Vagina (tissue), 2 donors: Measurements from ENCODE around the gene CUL4A. TPM values are rescaled to one million over a fixed set of nuclear protein-coding genes. Genes with fewer than 3 reads are reported as not detected.

Source experiments
- DNase-seq, 2 donors: peaks; one replicate each; pipeline ENCODE4 v3.0.0-alpha.2; 2017; ENCODE audit errors: extremely low spot score in 2 of 2
- H3K27ac ChIP-seq: fragments of 200-600 bp; sonication (generic); one replicate; pipeline ENCODE4 v1.5.1; 2019
- H3K27me3 ChIP-seq: fragments of 200-600 bp; sonication (generic); one replicate; pipeline ENCODE4 v1.5.1; 2019
- H3K36me3 ChIP-seq, 2 donors: fragments of 200-600 bp; sonication (generic); one replicate each; pipeline ENCODE4 v1.5.1; 2017 to 2019
- H3K4me1 ChIP-seq: fragments of 200-600 bp; sonication (generic); one replicate; pipeline ENCODE4 v1.5.1; 2019
- H3K4me3 ChIP-seq, 2 donors: fragments of 200-600 bp; sonication (generic); 1 replicate in 1 of 2; 2 replicates in 1 of 2; pipeline ENCODE4 v1.5.1; 2016 to 2019
- H3K9me3 ChIP-seq: fragments of 200-600 bp; sonication (generic); one replicate; pipeline ENCODE4 v1.5.1; 2019
- CTCF ChIP-seq, 3 experiments: fragments of 450-650 bp in 2 of 3; fragments of 200-600 bp in 1 of 3; sonication (generic) in 1 of 3; IDR thresholded peaks; one replicate each; pipeline ENCODE4 v1.5.1; 2017 to 2019; ENCODE audit warnings: antibody characterized with exemption in 3 of 3, mild to moderate bottlenecking in 2 of 3, moderate library complexity in 2 of 3
- POLR2A ChIP-seq, 2 donors: fragments of 450-650 bp; IDR thresholded peaks; one replicate each; pipeline ENCODE4 v1.6.1; 2017; ENCODE audit warnings: antibody characterized with exemption in 2 of 2, mild to moderate bottlenecking in 2 of 2, moderate library complexity in 2 of 2
- POLR2AphosphoS5 ChIP-seq, 2 donors: sonication (generic); formaldehyde crosslinking; IDR thresholded peaks; one replicate each; pipeline ENCODE4 v1.9.0; 2017; ENCODE audit warnings: antibody characterized with exemption in 2 of 2, mild to moderate bottlenecking in 2 of 2, low read depth in 1 of 2; ENCODE audit not compliant: insufficient read depth in 1 of 2
- intact Hi-C: fragments of 100-400 bp; cut with DNase I; formaldehyde crosslinking; loops from one replicate; pipeline ENCODE4 v1.15.1; 2023
- total RNA-seq: library from RNA; depleted of rRNA; stranded (reverse); fragments of >200 nt; gene quantifications from one replicate; pipeline ENCODE4 v1.2.3, GENCODE V29; 2016

CUL4A gene
- total RNA-seq, 1 donor from 2014 or later, result 110 TPM

GRCh38 chr13:113162783-113163685, 46.4 kb upstream of the CUL4A start:
- no peak overlapping the region for H3K4me3 ChIP-seq
- intact Hi-C loops, result no loop called here
- DNase-seq, result no peak
- H3K9me3 ChIP-seq, result no peaks in the 10 kb centered on the region
- H3K4me1 ChIP-seq, result no peaks in the 10 kb centered on the region
- no peak for TF ChIP-seq CTCF (IDR thresholded peaks at IDR 0.05)
- no peak for TF ChIP-seq POLR2AphosphoS5 (IDR thresholded peaks at IDR 0.05; ENCODE audit: insufficient read depth in 1 of 2, low read depth in 1 of 2)
- no peak for TF ChIP-seq POLR2A (IDR thresholded peaks at IDR 0.05)
- no peak overlapping the region for H3K27ac ChIP-seq
- no peaks in the 10 kb centered on the region for H3K27me3 ChIP-seq
- no peaks in the 10 kb centered on the region for H3K36me3 ChIP-seq

- intact Hi-C loops, result no loop called here
- DNase-seq, result no peak
- Histone ChIP-seq H3K4me3 (no peak overlapping the region), H3K4me1 (no peaks in the 10 kb centered on the region), H3K27me3 (no peaks in the 10 kb centered on the region), H3K9me3 (no peaks in the 10 kb centered on the region), H3K27ac (no peak overlapping the region), H3K36me3 (no peaks in the 10 kb centered on the region)
- TF ChIP-seq POLR2AphosphoS5 (IDR thresholded peaks at IDR 0.05; ENCODE audit: insufficient read depth in 1 of 2, low read depth in 1 of 2), result no peak
- no peak for TF ChIP-seq CTCF (IDR thresholded peaks at IDR 0.05)
- TF ChIP-seq POLR2A (IDR thresholded peaks at IDR 0.05), result no peak
These were observed 44.9 kb upstream of the CUL4A start for GRCh38 chr13:113164492-113164891.

- intact Hi-C loops, result no loop called here
These were observed 43.1 kb upstream of the CUL4A start for GRCh38 chr13:113166266-113166665.

GRCh38 chr13:113166681-113167080, 42.7 kb upstream of the CUL4A start:
- Histone ChIP-seq H3K36me3 (peaks cover 0 to 4% of the 10 kb centered on the region in 2 donors), H3K27ac (no peak overlapping the region), H3K4me3 (no peak overlapping the region), H3K9me3 (no peaks in the 10 kb centered on the region), H3K4me1 (no peaks in the 10 kb centered on the region), H3K27me3 (no peaks in the 10 kb centered on the region)
- TF ChIP-seq POLR2A (IDR thresholded peaks at IDR 0.05) (no peak), CTCF (IDR thresholded peaks at IDR 0.05) (no peak), POLR2AphosphoS5 (IDR thresholded peaks at IDR 0.05; ENCODE audit: insufficient read depth in 1 of 2, low read depth in 1 of 2) (no peak)
- intact Hi-C loops, result no loop called here
- DNase-seq, result no peak

More at GRCh38 chr13:113166266-113166665, 43.1 kb upstream of the CUL4A start:
- Histone ChIP-seq H3K27me3 (no peaks in the 10 kb centered on the region), H3K36me3 (no peaks in the 10 kb centered on the region), H3K27ac (no peak overlapping the region), H3K4me3 (no peak overlapping the region), H3K4me1 (no peaks in the 10 kb centered on the region), H3K9me3 (no peaks in the 10 kb centered on the region)
- TF ChIP-seq POLR2A (IDR thresholded peaks at IDR 0.05) (no peak), CTCF (IDR thresholded peaks at IDR 0.05) (no peak), POLR2AphosphoS5 (IDR thresholded peaks at IDR 0.05; ENCODE audit: insufficient read depth in 1 of 2, low read depth in 1 of 2) (no peak)
- DNase-seq, result no peak

GRCh38 chr13:113167155-113167554, 42.3 kb upstream of the CUL4A start:
- no peaks in the 10 kb centered on the region for H3K4me1 ChIP-seq
- H3K27ac ChIP-seq, result no peak overlapping the region
- DNase-seq, result no peak
- H3K36me3 ChIP-seq, result peaks cover 0 to 8% of the 10 kb centered on the region in 2 donors
- H3K9me3 ChIP-seq, result no peaks in the 10 kb centered on the region
- intact Hi-C loops, result no loop called here
- no peaks in the 10 kb centered on the region for H3K27me3 ChIP-seq
- no peak overlapping the region for H3K4me3 ChIP-seq
- TF ChIP-seq POLR2A (IDR thresholded peaks at IDR 0.05), result no peak
- TF ChIP-seq POLR2AphosphoS5 (IDR thresholded peaks at IDR 0.05; ENCODE audit: insufficient read depth in 1 of 2, low read depth in 1 of 2), result no peak
- TF ChIP-seq CTCF (IDR thresholded peaks at IDR 0.05), result no peak
